Measurements from ENCODE around the gene DOCK11. TPM values are rescaled to one million over a fixed set of nuclear protein-coding genes. Genes with fewer than 3 reads are reported as not detected.

The DOCK11 gene
- polyA plus RNA-seq (2013) = 87.3 TPM

DNA sequence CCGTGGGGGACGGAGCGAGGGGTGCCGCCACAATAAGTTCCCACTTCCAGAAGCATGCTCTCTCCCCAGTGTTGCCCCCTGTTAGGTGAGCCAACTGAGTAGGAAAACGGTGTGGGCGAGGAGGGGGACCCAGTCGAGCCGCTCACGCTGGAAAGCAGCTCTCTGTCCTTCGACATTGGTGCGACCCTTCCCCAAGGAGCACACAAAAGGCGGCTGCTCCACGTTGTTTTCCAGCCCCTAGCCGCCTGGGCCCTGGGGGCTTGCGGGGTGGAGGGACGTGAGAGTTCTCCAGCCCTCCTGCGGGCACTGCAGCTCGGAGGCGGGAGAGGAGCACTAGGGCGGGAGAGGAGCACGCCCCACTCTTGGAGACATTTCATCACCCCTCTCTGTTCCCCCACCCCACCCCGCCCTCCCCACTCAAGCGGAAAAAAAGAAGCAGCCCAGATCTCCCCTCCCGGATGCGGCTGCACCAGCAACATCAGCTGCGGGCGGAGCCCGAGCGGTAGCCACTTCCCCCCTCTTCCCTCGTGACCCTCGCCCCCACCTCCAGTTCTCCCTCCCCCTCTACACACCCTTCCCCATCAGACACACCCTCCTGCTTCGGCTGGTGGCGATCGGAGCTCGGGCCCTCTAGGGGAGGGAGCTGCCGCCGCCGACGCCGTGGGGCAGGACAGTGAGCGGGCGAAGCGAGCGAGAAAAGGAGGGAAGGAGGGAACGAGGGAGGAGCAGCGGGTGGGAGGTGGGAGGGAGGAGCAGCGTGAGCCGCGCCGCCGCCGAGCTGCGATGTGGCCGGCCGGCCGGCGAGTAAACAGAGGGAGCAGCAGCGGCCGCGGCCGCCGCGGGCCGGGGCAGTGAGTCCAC lies at the start of gene DOCK11:
TSS of gene DOCK11 (plus strand) at position 755 of the 861 bp plus-strand sequence. CDS start 157 bp downstream, outside the sequence.
- Histone ChIP-seq H3K4me1 (ENCODE audit: control extremely low read depth in 1 of 4, control insufficient read depth in 4 of 4, insufficient read depth in 4 of 4, low read length in 3 of 4) (peaks cover 13 to 40% (median 27%) of the 10 kb centered on the region in 4 experiments), H3K27me3 (replicated peaks in 2 of 5; ENCODE audit: control insufficient read depth in 4 of 5, insufficient read depth in 5 of 5, low read length in 4 of 5) (no peaks in the 10 kb centered on the region), H3K36me3 (ENCODE audit: control insufficient read depth in 4 of 4, insufficient read depth in 4 of 4, low read length in 3 of 4) (peaks cover 0 to 4% (median 1%) of the 10 kb centered on the region in 4 experiments), H3K4me3 (ENCODE audit: control insufficient read depth in 1 of 7, extremely low read depth in 1 of 7, insufficient read depth in 4 of 7, low read depth in 2 of 7, low read length in 6 of 7) (peak within 1 kb of the TSS; percentile 61 to 89 (median 76)), H3K9me3 (ENCODE audit: control extremely low read depth in 1 of 5, control insufficient read depth in 4 of 5, insufficient read depth in 2 of 5, low read depth in 1 of 5, low read length in 4 of 5) (peaks cover 0 to 4% (median 0%) of the 10 kb centered on the region in 5 experiments), H3K27ac (ENCODE audit: insufficient read depth in 1 of 2, low read depth in 1 of 2, low read length in 2 of 2, poor library complexity in 1 of 2, severe bottlenecking in 2 of 2) (peak within 1 kb of the TSS; percentile 58 to 79)
- 45% methylated on average over 45 of the region's 64 CpGs for WGBS (ENCODE audit: insufficient coverage)
- POLR2A ChIA-PET = no interaction called here
- CTCF ChIA-PET = interaction anchor here (1.0 kb wide), 2 partner anchors 34 to 37 kb away, joined by 4 to 5 read pairs; no protein-coding TSS in a partner anchor
- peak; percentile 89 to 96 (median 96) for DNase-seq

DNA sequence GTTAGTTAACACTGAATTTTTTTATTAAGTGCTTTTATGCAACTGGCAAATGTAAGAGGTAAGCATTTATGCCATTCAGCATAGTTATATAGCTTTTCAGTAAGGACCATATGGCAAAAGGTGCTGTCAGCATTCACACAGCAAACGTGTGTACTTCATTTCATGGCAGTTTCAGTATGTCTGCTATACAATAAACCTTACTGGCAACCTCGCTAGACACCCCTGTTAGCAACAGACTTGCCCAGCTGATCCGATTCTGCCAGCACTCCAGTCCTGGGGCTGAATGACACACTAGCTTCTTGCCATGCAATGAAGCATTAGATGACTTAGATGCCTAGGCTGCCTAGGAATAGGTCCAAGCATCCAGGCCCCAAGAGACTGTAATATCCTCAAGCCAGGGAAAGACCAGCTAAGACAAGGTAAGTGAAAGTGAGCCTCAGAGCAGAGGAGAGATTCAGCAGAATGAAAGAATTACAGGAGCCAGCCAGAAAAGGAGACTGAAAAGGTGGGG lies 47.3 kb upstream of the DOCK11 start:
- H3K27ac ChIP-seq (ENCODE audit: insufficient read depth in 1 of 2, low read depth in 1 of 2, low read length in 2 of 2, poor library complexity in 1 of 2, severe bottlenecking in 2 of 2) = no peak overlapping the region
- peaks cover 0 to 21% (median 2%) of the 10 kb centered on the region in 4 experiments for H3K36me3 ChIP-seq (ENCODE audit: control insufficient read depth in 4 of 4, insufficient read depth in 4 of 4, low read length in 3 of 4)
- WGBS (ENCODE audit: insufficient coverage) = 75% methylated on average over 2 of the region's 3 CpGs
- DNase-seq = no peak
- ChIA-PET POLR2A (no interaction called here), CTCF (interaction anchor here (0.6 kb wide), 1 partner anchor 100 kb away, joined by 4 read pairs; no protein-coding TSS in a partner anchor)
- no peaks in the 10 kb centered on the region for H3K4me1 ChIP-seq (ENCODE audit: control extremely low read depth in 1 of 4, control insufficient read depth in 4 of 4, insufficient read depth in 4 of 4, low read length in 3 of 4)
- no peak overlapping the region for H3K4me3 ChIP-seq (ENCODE audit: control insufficient read depth in 1 of 7, extremely low read depth in 1 of 7, insufficient read depth in 4 of 7, low read depth in 2 of 7, low read length in 6 of 7)
- H3K27me3 ChIP-seq (replicated peaks in 2 of 5; ENCODE audit: control insufficient read depth in 4 of 5, insufficient read depth in 5 of 5, low read length in 4 of 5) = no peaks in the 10 kb centered on the region
- H3K9me3 ChIP-seq (ENCODE audit: control extremely low read depth in 1 of 5, control insufficient read depth in 4 of 5, insufficient read depth in 2 of 5, low read depth in 1 of 5, low read length in 4 of 5) = no peaks in the 10 kb centered on the region

DNA sequence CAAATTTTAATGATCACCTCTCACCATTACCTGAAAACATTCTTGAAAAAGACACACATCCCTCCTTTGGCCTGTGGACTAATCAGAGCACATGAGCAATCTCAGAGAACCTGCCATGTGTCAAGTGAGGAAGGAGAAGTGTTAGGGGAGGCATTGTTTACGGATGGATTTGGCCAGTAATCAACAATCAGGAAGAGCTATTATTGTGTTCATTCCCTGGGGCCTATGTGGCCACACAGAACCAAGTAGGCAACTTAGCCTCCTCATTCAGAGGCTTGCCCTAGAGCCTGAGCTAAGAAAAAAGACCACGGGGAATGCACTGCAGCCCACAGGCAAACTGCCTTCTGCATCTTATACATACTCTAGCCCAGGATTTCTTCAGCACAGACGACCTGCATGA lies 40.6 kb upstream of the DOCK11 start:
- H3K4me3 ChIP-seq (ENCODE audit: control insufficient read depth in 1 of 7, extremely low read depth in 1 of 7, insufficient read depth in 4 of 7, low read depth in 2 of 7, low read length in 6 of 7) = no peak overlapping the region
- CTCF ChIA-PET = interaction anchor here (1.1 kb wide), 1 partner anchor 145 kb away, joined by 5 read pairs; no protein-coding TSS in a partner anchor
- WGBS (ENCODE audit: insufficient coverage) = 87% methylated on average over 2 of the region's 3 CpGs
- H3K27me3 ChIP-seq (replicated peaks in 2 of 5; ENCODE audit: control insufficient read depth in 4 of 5, insufficient read depth in 5 of 5, low read length in 4 of 5) = no peaks in the 10 kb centered on the region
- no peaks in the 10 kb centered on the region for H3K36me3 ChIP-seq (ENCODE audit: control insufficient read depth in 4 of 4, insufficient read depth in 4 of 4, low read length in 3 of 4)
- POLR2A ChIA-PET = no interaction called here
- H3K27ac ChIP-seq (ENCODE audit: insufficient read depth in 1 of 2, low read depth in 1 of 2, low read length in 2 of 2, poor library complexity in 1 of 2, severe bottlenecking in 2 of 2) = no peak overlapping the region
- no peaks in the 10 kb centered on the region for H3K4me1 ChIP-seq (ENCODE audit: control extremely low read depth in 1 of 4, control insufficient read depth in 4 of 4, insufficient read depth in 4 of 4, low read length in 3 of 4)
- no peak for DNase-seq
- no peaks in the 10 kb centered on the region for H3K9me3 ChIP-seq (ENCODE audit: control extremely low read depth in 1 of 5, control insufficient read depth in 4 of 5, insufficient read depth in 2 of 5, low read depth in 1 of 5, low read length in 4 of 5)

DNA sequence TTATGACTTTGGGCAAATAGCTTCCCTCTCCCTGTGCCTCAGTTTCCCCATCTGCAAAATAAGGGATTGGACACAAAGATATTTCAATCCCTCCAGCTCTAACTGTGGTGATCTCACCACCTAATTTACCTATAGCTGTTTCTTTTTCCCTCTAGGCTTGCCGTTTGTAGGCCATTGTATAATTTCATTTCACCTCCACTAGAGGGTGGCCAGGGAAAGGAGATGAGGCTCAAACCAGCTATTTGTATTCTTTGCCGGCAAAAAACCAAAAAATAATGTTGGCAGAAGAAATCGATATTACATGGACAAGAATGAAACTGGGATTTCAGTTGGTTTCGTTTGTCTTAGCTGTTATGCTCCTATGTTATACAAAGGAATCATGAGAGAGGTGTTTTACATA lies 36.1 kb upstream of the DOCK11 start:
- H3K4me3 ChIP-seq (ENCODE audit: control insufficient read depth in 1 of 7, extremely low read depth in 1 of 7, insufficient read depth in 4 of 7, low read depth in 2 of 7, low read length in 6 of 7) = no peak overlapping the region
- ChIA-PET CTCF (interaction anchor here (0.8 to 2.3 kb wide), 16 partner anchors 32 to 151 kb away, joined by 3 to 45 read pairs (median 3); no protein-coding TSS in a partner anchor), POLR2A (interaction anchor here (0.7 kb wide), 1 partner anchor 128 kb away, joined by 3 read pairs; no protein-coding TSS in a partner anchor)
- H3K36me3 ChIP-seq (ENCODE audit: control insufficient read depth in 4 of 4, insufficient read depth in 4 of 4, low read length in 3 of 4) = no peaks in the 10 kb centered on the region
- no peaks in the 10 kb centered on the region for H3K27me3 ChIP-seq (replicated peaks in 2 of 5; ENCODE audit: control insufficient read depth in 4 of 5, insufficient read depth in 5 of 5, low read length in 4 of 5)
- DNase-seq = peak; percentile 46 to 65 (median 61)
- no peaks in the 10 kb centered on the region for H3K9me3 ChIP-seq (ENCODE audit: control extremely low read depth in 1 of 5, control insufficient read depth in 4 of 5, insufficient read depth in 2 of 5, low read depth in 1 of 5, low read length in 4 of 5)
- peaks cover 0 to 4% (median 0%) of the 10 kb centered on the region in 4 experiments for H3K4me1 ChIP-seq (ENCODE audit: control extremely low read depth in 1 of 4, control insufficient read depth in 4 of 4, insufficient read depth in 4 of 4, low read length in 3 of 4)
- H3K27ac ChIP-seq (ENCODE audit: insufficient read depth in 1 of 2, low read depth in 1 of 2, low read length in 2 of 2, poor library complexity in 1 of 2, severe bottlenecking in 2 of 2) = no peak overlapping the region
- WGBS (ENCODE audit: insufficient coverage) = 21% methylated on average over 2 of the region's 4 CpGs

GRCh38 chrX:118464501-118464900 lies 31.1 kb upstream of the DOCK11 start:
- Histone ChIP-seq H3K36me3 (ENCODE audit: control insufficient read depth in 4 of 4, insufficient read depth in 4 of 4, low read length in 3 of 4) (no peaks in the 10 kb centered on the region), H3K27ac (ENCODE audit: insufficient read depth in 1 of 2, low read depth in 1 of 2, low read length in 2 of 2, poor library complexity in 1 of 2, severe bottlenecking in 2 of 2) (no peak overlapping the region), H3K27me3 (replicated peaks in 2 of 5; ENCODE audit: control insufficient read depth in 4 of 5, insufficient read depth in 5 of 5, low read length in 4 of 5) (no peaks in the 10 kb centered on the region), H3K9me3 (ENCODE audit: control extremely low read depth in 1 of 5, control insufficient read depth in 4 of 5, insufficient read depth in 2 of 5, low read depth in 1 of 5, low read length in 4 of 5) (no peaks in the 10 kb centered on the region), H3K4me1 (ENCODE audit: control extremely low read depth in 1 of 4, control insufficient read depth in 4 of 4, insufficient read depth in 4 of 4, low read length in 3 of 4) (peaks cover 0 to 11% (median 4%) of the 10 kb centered on the region in 4 experiments), H3K4me3 (ENCODE audit: control insufficient read depth in 1 of 7, extremely low read depth in 1 of 7, insufficient read depth in 4 of 7, low read depth in 2 of 7, low read length in 6 of 7) (peak overlapping the region in 1 of 7 experiments; percentile 16)
- WGBS (ENCODE audit: insufficient coverage) = 33% methylated on average over 4 of the region's 6 CpGs
- DNase-seq = peak in 2 of 3 donors; percentile 52 to 67
- ChIA-PET CTCF (interaction anchor here (0.7 to 0.9 kb wide), 3 partner anchors 27 to 119 kb away, joined by 3 to 4 read pairs (median 3); no protein-coding TSS in a partner anchor), POLR2A (no interaction called here)

- Histone ChIP-seq H3K27ac (ENCODE audit: insufficient read depth in 1 of 2, low read depth in 1 of 2, low read length in 2 of 2, poor library complexity in 1 of 2, severe bottlenecking in 2 of 2) (no peak overlapping the region), H3K36me3 (ENCODE audit: control insufficient read depth in 4 of 4, insufficient read depth in 4 of 4, low read length in 3 of 4) (no peaks in the 10 kb centered on the region), H3K4me3 (ENCODE audit: control insufficient read depth in 1 of 7, extremely low read depth in 1 of 7, insufficient read depth in 4 of 7, low read depth in 2 of 7, low read length in 6 of 7) (no peak overlapping the region), H3K4me1 (ENCODE audit: control extremely low read depth in 1 of 4, control insufficient read depth in 4 of 4, insufficient read depth in 4 of 4, low read length in 3 of 4) (peaks cover 0 to 11% (median 4%) of the 10 kb centered on the region in 4 experiments), H3K9me3 (ENCODE audit: control extremely low read depth in 1 of 5, control insufficient read depth in 4 of 5, insufficient read depth in 2 of 5, low read depth in 1 of 5, low read length in 4 of 5) (peaks cover 0 to 4% (median 3%) of the 10 kb centered on the region in 5 experiments), H3K27me3 (replicated peaks in 2 of 5; ENCODE audit: control insufficient read depth in 4 of 5, insufficient read depth in 5 of 5, low read length in 4 of 5) (no peaks in the 10 kb centered on the region)
- WGBS (ENCODE audit: insufficient coverage) = 80% methylated on average over 3 of the region's 7 CpGs
- peak in 2 of 3 donors; percentile 37 to 43 for DNase-seq
- ChIA-PET POLR2A (no interaction called here), CTCF (no interaction called here)
Observed at GRCh38 chrX:118468122-118468521, 27.5 kb upstream of the DOCK11 start.

Measured in common myeloid progenitor, CD34-positive (primary cell).